HG03159 (cell line): ENCODE results near the gene COL20A1.
"Not testable (repeated sequence)": the region's sequence is repeated elsewhere in the genome, so short reads cannot be mapped to it uniquely, and the experiment has no call there.

Source experiments
- ATAC-seq: cut with Tn5 transposase; IDR thresholded peaks from one replicate; pipeline ENCODE4 v1.9.1; 2021; ENCODE audit warnings: mild to moderate bottlenecking, moderate library complexity; ENCODE audit not compliant: unreplicated experiment

Gene COL20A1

DNA sequence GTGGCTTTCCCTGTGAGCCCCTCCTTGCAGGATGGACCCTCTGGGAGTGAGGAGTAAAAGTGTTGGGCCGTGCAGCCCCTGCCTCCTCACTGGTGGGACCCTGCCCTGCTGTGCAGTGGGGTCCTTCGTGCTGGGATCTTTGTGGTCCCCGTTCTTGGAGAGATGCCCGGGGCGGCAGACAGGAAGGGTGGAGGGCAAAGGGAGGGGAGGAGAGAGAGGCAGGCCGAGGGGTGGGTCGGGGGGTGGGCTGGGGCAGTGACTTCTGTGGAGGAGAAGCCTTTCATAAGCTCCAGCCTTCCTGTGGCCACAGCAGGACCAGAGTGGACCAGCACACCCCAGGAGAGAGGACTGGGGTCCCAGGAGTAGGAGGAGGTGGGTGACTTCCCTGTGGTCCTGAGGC is at the start of gene COL20A1:
Gene COL20A1 (plus strand): TSS at position 283 of the 400 bp plus-strand sequence. CDS start 1,922 bp downstream, outside the sequence.
- no peak for ATAC-seq

DNA sequence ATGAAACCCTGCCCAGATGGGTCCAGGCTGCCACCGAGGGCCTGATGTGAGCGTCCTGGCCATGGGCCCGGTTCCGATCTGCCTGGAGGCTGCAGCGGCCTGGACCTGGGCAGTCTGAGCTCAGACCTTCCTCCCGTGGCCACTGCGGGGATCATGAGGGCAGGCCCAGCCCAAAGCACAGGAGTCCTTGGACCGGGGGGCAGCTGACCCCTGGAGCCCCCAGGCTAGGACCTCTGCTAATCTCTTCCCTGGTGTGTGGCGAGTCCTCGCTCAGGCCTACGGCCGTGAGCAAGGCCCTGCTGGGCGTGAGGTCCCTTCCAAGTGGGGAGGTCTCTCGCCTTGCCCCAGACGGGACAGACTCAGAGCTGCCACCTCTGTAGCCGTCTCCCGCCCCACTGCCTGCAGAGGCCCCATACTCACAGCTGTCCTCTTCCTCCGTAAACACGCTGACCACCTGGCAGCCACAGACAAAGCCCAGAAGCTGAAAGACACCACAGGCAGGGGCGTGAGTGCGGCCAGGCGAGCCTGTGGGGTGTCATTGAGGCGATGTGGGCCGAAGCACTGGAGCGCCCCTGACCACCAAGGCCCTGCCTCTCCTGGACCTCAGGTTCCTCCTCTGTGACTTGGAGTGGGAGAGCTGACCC is 49.3 kb upstream of the COL20A1 start:
- ATAC-seq: no peak

DNA sequence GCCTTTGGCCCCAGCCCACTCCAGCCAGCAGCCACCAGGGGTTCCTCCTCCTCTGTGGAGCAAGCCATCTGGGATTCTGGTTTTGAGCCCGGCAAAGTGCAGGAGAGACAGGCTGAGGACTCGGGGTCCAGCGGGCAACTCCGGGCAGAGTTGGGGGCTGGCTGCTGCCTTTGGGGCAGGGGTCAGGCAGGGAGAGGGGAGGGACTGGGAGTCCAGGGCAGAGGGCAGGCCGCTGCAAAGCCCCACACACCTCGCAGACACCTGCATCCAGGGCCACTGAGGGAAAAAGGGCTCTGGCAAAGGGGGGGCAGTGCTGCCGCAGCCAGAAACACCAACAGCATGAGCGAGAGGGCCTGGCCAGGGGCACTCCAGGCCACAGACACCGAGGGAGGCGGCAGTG is 48.5 kb upstream of the COL20A1 start:
- no peak for ATAC-seq

DNA sequence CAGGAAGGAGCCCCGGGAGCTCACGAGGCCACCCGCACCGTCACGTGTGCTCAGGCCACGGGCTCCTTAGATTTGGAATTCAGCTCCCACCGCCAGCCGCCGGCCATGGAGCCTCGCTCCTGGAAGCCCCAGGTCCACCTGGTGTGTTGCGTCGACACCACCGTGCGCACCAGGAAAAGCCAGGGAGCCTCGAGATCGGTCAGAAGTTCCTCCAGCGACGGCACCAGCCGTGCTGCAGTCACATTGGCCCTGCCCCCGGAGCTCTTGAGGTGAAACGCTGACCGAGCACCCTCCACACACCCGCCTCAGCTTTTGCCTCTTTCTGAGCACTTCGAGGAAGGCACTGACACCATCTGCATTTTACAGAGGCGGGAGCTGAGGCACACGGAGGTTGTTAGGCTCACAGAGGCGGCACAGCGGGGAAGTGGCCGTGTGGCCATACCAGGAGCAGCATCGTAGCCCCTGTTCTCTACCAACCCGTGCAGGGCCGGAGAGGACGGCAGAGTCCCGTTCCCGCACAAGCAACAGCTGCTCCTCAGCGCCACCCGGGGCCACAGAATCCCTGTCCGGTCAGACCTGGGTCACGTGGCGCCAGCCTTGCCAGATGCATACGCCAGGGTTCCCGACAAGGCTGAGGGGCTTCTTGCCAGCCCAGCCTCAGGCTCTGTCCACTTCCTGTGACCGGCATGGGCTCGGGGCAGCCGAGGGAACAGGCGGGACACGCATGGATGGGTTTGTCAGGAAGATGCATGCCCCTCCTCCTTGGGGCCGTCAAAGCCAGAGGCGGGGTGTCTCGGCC is 46.3 kb upstream of the COL20A1 start:
- ATAC-seq: no peak

DNA sequence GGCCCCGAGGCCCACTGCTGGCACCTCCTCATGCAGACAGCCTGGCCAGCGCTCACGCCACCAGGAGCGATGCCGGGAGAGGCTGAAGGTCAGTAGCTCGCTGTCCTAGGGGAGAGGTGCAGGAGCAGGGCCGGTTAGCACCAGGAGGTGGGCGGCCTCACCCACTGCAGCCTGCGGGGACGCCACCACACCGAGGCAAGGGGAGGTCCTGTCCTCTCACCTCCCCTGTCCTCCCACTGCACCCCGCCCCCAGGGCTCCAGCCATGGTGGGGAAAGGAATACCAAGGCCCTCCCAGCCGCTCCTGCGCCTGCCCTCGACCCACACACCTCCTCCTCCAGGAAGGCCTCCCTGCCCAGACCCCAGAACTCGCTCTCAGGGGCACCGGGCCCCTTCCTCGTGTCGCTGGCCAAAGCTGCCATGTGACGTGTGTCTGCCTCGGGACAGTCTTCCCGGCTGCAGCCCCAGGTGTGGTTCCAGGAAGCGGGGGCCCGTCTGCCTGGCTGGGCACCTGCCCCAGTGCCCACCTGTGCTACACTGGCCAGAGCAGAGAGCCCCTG is 45.2 kb upstream of the COL20A1 start:
- no peak for ATAC-seq

DNA sequence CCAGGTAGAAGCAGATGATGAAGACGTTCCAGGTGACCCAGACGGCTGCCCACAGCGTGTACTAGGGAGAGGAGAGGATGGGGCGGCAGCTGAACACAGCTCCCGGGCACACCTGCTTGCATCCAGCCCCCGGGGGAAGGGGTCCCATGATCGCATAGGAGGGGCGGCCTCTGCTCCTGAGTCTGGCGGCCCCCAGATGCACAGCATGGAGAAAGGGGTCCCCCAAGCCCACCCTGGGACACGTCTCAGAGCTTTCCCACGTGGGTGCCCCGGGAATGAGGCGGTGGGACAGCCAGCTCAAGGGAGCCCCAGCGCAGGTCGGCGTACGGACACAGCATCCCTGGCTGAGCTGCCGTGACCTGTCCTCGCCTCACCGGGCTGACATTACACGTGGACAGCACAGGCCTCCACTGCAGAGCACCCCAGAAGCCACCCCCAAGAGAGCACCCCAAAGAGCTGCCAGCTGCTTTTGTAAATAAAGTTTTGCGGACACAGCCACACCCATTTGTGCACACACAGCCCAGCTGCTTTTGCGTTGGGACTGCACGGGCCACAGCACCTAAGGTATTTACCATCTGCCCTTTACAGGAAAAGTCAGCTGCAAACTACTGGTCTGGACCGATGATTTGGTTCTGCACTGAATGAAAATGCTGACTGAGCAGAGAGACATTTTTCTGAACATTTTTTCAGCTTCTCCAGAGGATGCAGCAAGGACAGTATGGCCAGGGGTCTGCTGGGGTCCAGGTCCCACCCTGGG is 44.0 kb upstream of the COL20A1 start:
- no peak for ATAC-seq

DNA sequence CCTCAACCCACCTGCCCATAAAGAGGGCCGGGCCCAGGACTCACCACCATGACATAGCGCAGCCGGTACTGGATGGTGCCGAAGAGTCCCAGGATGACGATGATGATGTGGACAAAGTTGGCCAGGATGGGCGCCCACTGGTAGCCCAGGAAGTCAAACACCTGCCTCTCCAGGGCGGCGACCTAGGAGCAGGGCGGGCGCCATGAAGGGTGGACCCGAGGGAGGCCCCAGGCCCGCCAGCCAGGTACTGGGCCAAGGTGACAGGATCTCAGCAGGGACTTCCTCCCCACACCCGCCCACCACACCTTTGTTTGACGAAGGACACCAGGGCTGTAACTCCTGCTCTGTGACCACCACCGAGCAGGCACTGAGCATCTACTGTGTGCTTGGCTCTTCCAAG is 43.1 kb upstream of the COL20A1 start:
- ATAC-seq: no peak

DNA sequence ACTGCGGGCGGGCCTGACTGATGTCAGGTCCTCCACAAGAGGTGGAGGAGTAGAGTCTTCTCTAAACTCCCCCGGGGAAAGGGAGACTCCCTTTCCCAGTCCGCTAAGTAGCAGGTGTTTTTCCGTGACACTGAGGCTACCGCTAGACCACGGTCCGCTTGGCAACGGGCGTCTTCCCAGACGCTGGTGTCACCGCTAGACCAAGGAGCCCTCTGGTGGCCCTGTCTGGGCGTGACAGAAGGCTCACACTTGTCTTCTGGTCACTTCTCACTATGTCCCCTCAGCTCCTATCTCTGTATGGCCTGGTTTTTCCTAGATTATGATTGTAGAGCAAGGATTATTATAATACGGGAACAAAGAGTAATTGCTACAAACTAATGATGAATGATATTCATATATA is 41.6 kb upstream of the COL20A1 start:
- ATAC-seq: not testable (repeated sequence)

DNA sequence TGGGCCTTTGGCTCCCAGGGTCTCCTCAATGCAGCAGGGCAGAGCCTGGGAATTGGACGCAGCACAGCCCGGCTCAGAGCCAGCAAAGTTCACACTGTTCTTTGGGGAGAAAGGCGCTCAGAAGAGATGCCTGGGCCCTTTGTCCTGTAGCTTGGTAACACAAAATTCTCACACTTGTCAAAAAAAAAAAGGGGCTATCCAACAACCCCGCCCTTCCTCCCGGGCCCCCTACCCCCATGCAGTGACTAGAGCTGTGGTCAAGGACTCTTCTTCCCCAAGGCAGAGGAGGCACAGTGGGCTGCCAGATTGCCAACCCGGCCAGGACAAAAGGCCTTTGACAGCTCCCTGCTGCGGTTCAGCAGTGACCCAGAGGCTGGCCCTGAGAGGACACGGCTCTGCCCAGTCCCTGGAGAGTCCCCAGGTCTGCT is 40.7 kb upstream of the COL20A1 start:
- ATAC-seq: no peak

DNA sequence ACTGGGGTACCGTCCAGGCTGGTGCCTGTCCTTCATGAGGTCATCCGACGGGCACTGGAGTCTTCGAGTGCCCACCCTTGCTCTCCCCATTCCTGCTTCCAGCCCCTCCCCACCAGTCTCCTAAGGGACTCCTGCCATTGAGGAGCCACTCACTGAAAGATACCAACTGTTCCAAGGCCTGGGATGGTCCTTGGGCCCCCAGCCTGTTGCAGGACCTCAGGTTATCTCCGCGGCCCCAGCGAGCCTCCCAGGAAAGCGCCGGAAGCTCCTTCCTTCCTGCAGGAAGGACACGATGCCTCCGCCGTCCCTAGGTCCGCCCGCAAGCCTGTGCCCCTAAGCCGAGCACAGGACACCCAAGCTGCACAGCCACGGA is 39.9 kb upstream of the COL20A1 start:
- no peak for ATAC-seq

DNA sequence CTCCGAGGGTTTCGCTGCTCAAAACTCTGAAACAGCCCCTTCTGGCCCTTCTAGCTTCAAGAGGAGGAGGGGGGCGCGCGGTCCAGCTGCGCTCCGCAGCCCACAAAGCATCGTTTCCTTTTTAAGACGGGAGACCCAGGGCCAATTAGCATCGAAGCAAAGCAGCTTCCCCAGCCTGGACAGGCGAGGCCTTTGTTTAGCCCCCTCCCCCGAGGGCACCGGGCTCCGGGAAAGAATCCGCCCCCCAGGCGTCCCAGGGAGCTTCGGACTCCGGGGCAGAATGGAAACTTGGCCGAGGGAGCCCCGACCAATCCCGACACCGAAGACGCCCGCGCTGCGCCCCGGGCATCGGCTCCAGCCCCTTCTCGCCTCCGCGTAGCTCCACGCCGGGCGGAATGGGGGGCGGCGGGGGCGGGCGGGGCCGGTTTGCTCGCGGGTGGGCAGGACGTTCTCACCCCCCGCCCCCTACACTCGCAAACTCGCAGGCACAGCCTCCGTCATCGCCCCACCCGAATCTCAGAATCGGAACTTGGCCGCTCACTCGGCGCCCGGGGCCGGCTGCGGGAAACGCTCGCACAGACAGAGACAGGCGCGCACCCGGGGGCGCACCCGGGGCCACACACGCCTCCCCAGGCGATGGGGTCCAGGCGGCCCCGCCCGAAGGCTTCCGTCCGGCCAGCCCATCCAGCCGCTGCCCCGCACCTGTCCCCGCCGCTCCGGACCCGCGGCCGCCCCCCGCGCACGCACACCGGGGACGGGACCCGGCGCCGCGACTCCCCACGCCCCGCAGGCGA is 39.4 kb upstream of the COL20A1 start:
- ATAC-seq: no peak

DNA sequence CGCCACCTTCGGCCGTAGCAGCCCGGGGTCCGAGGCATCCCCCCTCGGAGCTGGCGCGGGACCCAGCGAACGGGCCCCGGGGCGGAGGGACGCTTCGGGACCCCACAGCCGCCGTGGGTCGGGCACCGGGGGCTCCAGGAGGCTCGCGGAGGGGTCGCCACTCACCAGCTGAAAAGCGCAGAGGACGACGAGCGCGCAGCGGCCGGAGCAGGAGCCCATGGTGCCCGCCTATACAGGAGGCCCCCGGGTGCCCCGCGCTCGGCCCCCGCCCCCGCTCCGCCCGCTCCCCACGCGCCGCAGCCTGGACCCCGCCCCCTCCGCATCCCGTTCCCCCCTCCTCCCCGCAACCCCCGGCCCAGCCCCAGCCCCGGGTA is 38.8 kb upstream of the COL20A1 start, which contains the start of gene NKAIN4:
Gene NKAIN4 (minus strand): TSS at position 232 of the 374 bp plus-strand sequence. CDS start 13 bp downstream, at position 219.
- ATAC-seq: no peak

DNA sequence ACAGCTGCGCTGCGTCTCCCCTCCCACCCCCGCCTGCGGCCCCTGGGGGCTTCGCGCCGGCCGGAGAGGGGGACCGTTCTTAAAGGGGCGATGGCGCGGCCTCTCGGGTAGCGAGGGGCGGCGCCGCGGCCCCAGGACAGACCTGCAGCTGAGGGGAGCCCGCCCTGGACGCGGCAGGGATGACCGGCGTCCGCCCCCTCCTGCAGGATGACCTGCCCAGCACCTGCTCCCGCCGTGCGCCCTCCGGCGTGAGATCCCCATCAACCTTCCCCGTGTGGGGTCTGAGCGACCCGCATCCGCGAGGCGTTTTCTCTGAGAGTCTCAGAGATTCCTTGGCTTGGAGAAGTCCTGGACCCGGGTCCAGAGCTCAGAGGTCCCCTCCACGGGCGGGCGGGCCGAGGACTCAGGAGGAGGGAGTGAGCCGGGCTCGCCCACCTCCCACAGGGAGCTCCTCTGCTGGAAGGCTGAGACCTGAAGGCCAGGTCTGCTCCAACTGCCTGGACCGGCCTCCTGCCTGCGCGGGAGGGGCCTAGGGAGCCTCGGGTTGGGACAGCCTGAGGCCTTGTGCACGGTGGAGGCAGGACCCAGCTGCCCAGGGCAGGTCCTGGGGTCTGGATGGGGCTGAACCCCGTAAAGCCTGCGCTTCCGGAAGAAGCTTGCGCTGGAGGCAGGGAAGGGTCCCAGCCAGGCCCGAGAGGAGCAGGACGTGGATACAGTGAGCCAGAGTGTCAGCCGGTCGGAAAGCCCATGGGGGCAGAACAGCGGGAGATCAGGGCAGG is 38.2 kb upstream of the COL20A1 start:
- no peak for ATAC-seq

DNA sequence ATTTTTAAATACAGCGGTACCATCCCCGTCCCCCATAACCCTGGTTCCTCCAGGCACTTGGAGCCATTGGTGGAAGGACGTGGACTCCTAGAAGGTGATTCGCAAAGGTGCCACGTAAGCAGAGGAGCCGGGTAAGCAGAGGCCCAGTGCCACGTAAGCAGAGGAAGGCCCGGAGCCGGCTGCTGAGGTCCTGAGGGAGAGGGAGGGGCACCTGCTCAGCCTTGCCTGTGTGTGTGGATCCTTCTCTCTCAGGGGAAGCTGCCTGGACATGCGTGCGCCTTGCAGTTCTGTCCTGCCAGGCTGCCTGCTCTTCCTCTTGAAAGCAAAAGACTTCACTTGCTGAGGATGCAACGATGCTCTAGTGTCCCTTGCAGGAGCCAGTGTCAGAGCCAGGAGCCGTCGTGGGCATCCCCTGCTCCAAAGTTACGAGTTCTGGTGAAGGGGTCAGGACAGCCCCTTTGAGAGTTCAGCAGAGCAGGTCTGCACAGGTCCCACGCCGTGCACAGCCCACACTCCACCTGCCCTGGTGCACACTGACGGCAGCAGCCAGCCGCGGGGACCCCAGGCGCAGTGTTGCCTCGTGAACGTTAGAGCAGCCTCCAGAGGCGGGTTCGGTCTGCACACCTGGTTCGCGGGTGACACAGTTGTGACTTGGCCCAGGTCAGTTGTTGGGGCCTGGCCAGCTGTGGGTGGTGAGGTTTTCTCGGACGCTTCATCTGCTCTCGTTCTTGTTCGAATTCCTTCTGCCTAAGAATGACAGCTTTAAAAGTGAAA is 36.9 kb upstream of the COL20A1 start:
- no peak for ATAC-seq

DNA sequence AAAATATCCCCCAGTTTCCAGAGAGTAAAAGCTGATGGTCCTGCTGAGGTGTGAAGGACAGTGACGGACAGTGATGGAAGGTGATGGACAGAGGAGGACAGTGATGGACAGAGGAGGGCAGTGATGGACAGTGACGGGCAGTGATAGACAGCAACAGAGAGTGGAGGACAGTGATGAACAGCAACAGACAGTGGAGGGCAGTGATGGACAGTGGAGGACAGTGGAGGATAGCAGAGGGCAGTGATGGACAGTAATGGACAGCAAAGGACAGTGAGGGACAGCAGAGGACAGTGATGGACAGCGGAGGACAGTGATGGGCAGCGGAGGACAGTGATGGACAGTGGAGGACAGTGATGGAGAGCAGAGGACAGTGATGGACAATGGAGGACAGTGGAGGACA is 36.0 kb upstream of the COL20A1 start:
- ATAC-seq: no peak

DNA sequence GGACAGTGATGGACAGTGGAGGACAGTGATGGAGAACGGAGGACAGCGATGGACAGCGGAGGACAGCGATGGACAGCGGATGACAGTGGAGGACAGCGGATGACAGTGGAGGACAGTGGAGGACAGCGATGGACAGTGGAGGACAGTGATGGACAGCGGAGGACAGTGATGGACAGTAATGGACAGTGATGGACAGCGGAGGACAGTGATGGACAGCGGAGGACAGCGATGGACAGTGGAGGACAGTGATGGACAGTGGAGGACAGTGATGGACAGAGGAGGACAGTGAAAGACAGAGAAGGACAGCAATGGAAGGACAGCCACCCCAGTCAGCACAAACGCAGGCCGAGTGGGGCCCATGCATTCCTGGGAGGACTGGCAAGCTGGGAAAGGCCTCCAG is 35.4 kb upstream of the COL20A1 start:
- ATAC-seq: no peak

DNA sequence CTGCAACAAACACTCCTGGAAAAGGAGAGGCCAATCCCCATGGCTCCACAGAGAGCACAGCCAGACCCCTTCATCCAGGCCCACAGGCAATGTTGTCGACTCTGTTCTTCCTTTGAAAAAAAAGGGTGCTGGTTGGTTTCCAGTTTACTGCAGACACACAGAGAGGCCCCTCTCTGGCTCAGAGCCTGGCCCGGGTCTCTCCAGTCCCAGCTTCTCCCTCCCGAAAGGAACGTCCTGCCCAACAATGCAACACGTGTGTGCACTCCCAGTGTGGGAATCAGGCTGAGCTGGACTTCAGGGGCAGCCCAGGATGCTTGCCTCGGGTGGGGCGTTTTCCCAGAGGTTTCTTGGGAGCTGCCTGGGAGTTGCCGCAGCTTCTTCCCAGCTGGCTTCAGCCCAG is 34.2 kb upstream of the COL20A1 start:
- no peak for ATAC-seq

DNA sequence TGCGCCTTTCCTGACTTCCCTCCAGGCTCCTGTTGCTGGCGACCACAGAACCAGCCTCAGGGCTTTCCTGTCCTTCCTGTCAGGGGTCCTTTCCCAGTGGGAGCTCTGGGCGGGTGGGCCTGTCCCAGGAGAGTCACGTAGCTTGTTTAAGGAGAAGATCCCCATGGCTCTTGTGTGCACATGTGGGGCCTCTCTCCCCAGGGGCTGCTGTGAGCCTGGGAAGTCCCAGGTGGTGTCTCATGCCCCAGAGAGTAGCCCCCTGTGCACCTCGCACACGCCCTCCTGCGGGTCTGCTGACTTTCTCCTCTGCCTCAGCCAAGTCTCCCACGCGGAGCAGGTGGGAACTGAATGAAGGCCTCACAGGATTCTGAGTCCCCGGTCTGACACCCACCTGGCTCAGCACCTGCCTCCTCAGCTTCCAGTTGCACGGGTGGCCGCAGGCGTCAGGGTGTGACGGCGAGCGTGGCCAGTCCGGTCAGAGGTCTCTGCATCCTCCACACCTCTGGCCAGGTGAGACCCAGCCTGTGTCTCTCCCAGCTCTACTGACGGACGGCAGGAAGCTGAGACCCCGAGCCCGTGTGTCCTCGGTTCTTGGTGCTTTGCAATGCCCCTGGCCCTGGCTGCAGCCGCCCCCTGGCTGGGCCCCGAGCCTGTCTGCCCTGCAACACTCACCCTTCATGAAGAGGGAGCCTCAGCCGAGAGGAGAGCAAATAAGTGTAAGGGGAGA is 33.1 kb upstream of the COL20A1 start:
- no peak for ATAC-seq
